GM10248 (cell line): Measurements from ENCODE around the gene HOXD13.

ENCODE experiments used
- CTCF ChIA-PET: fragments of 300-600 bp; sonication (Branson Sonifier 250); formaldehyde crosslinking; extraction: SDS; loops from one replicate; lab custom pipeline; 2021; ENCODE audit warnings: antibody characterized with exemption; lab: Yijun Ruan, JAX
- POLR2A ChIA-PET: fragments of 350-650 bp; sonication (Branson Sonifier 250); formaldehyde crosslinking; extraction: SDS; loops from one replicate; lab custom pipeline; 2020; ENCODE audit warnings: antibody characterized with exemption; lab: Yijun Ruan, JAX
- DNase-seq: peaks from one replicate; pipeline ENCODE4 v3.0.0; 2012; ENCODE audit errors: extremely low spot score
- CTCF ChIP-seq: IDR thresholded peaks from 2 replicates; pipeline ENCODE4 v1.5.1; 2012; ENCODE audit warnings: mild to moderate bottlenecking, low read depth; ENCODE audit errors: extremely low read depth, missing control alignments, control extremely low read depth

HOXD13 gene

GRCh38 chr2:176120364-176121189, 28.1 kb downstream of the HOXD13 start:
- no peak for TF ChIP-seq CTCF
- ChIA-PET POLR2A (no interaction called here), CTCF (interaction anchor here (0.7 to 2.2 kb wide), 9 partner anchors 9 to 1042 kb away, joined by 3 to 7 read pairs (median 3); no protein-coding TSS in a partner anchor)
- DNase-seq = no peak

- ChIA-PET CTCF (interaction anchor here (0.7 to 2.2 kb wide), 8 partner anchors 10 to 1042 kb away, joined by 3 to 7 read pairs (median 4); no protein-coding TSS in a partner anchor), POLR2A (no interaction called here)
- DNase-seq = no peak
- no peak for TF ChIP-seq CTCF
Observed at GRCh38 chr2:176121190-176122051, 28.9 kb downstream of the HOXD13 start.

GRCh38 chr2:176122052-176122682, 29.6 kb downstream of the HOXD13 start:
- ChIA-PET CTCF (interaction anchor here (1.1 to 2.2 kb wide), 3 partner anchors 17 to 1042 kb away, joined by 3 to 7 read pairs (median 6); no protein-coding TSS in a partner anchor), POLR2A (no interaction called here)
- TF ChIP-seq CTCF = no peak
- DNase-seq = no peak

- ChIA-PET POLR2A (no interaction called here), CTCF (interaction anchor here (1.0 to 2.2 kb wide), 4 partner anchors 17 to 529 kb away, joined by 3 to 7 read pairs (median 4); no protein-coding TSS in a partner anchor)
- DNase-seq = no peak
- no peak for TF ChIP-seq CTCF
Observed at GRCh38 chr2:176122683-176123410, 30.3 kb downstream of the HOXD13 start, which contains the start of gene HOXD9. Gene HOXD9, plus strand, starts transcription at chr2:176122719. Its CDS starts 50 bp downstream, at chr2:176122769.

- no peak for TF ChIP-seq CTCF
- POLR2A ChIA-PET = no interaction called here
- CTCF ChIA-PET = interaction anchor here (1.0 to 1.3 kb wide), 2 partner anchors 17 to 529 kb away, joined by 3 read pairs; no protein-coding TSS in a partner anchor
- DNase-seq = no peak
Observed at GRCh38 chr2:176123411-176124109, 31.0 kb downstream of the HOXD13 start.
